Gastroesophageal sphincter (tissue), 4 donors: Measurements from ENCODE around the gene GUCY1A1. TPM values are rescaled to one million over a fixed set of nuclear protein-coding genes. Genes with fewer than 3 reads are reported as not detected.

Experiments used
- ATAC-seq: fragments of 150-250 bp; one replicate; pipeline ENCODE4 v1.9.1; 2016; ENCODE audit warnings: mild to moderate bottlenecking, moderate library complexity
- H3K27ac ChIP-seq, 4 donors: fragments of 200-600 bp; sonication (generic) in 3 of 4; 1 replicate in 3 of 4; 2 replicates in 1 of 4; pipeline ENCODE4 v1.5.1; 2016 to 2019
- H3K27me3 ChIP-seq: fragments of 200-600 bp; sonication (generic); one replicate; pipeline ENCODE4 v1.5.1; 2019
- H3K36me3 ChIP-seq, 2 donors: fragments of 200-600 bp; sonication (generic); one replicate each; pipeline ENCODE4 v1.5.1; 2019; ENCODE audit warnings: control low read depth in 1 of 2
- H3K4me1 ChIP-seq, 3 donors: fragments of 200-600 bp; sonication (generic); 1 replicate in 2 of 3; 2 replicates in 1 of 3; pipeline ENCODE4 v1.5.1; 2016 to 2019; ENCODE audit warnings: control low read depth in 2 of 3
- H3K4me3 ChIP-seq, 2 donors: fragments of 200-600 bp; sonication (generic); one replicate each; pipeline ENCODE4 v1.5.1; 2019; ENCODE audit warnings: mild to moderate bottlenecking in 1 of 2, moderate library complexity in 1 of 2
- H3K9me3 ChIP-seq, 3 donors: fragments of 200-600 bp; sonication (generic); one replicate each; pipeline ENCODE4 v1.5.1; 2017 to 2019; ENCODE audit warnings: control low read depth in 2 of 3
- CTCF ChIP-seq, 4 experiments: fragments of 200-600 bp in 2 of 4; fragments of 450-650 bp in 2 of 4; sonication (generic) in 1 of 4; IDR thresholded peaks; one replicate each; pipeline ENCODE4 v1.5.1; 2017 to 2019; ENCODE audit warnings: antibody characterized with exemption in 4 of 4, mild to moderate bottlenecking in 2 of 4, moderate library complexity in 2 of 4
- EP300 ChIP-seq: sonication (generic); formaldehyde crosslinking; IDR thresholded peaks from one replicate; pipeline ENCODE4 v1.6.1; 2017; ENCODE audit warnings: antibody characterized with exemption, mild to moderate bottlenecking
- POLR2A ChIP-seq, 2 donors: fragments of 450-650 bp; IDR thresholded peaks; one replicate each; pipeline ENCODE4 v1.6.1; 2017; ENCODE audit warnings: antibody characterized with exemption in 2 of 2, mild to moderate bottlenecking in 2 of 2, moderate library complexity in 1 of 2
- POLR2AphosphoS5 ChIP-seq: sonication (generic); formaldehyde crosslinking; IDR thresholded peaks from one replicate; pipeline ENCODE4 v1.6.1; 2017; ENCODE audit warnings: antibody characterized with exemption
- whole genome bisulfite sequencing, 2 donors: methylation state at CpG; one replicate each; pipeline ENCODE4 v1.1.5; 2018; ENCODE audit warnings: low coverage in 1 of 2; 5-methylcytosine and 5-hydroxymethylcytosine counted together
- total RNA-seq, 4 donors: library from RNA; depleted of rRNA; stranded (reverse); fragments of >200 nt; gene quantifications; one replicate each; pipeline ENCODE4 v1.1.0, GENCODE V29; 2016

The GUCY1A1 gene
- total RNA-seq, 4 donors from 2014 or later, result 69.4 to 196 (median 144) TPM

- WGBS, 2 donors, result 86 to 94% methylated on average over 2 of the region's 2 CpGs
These were observed 71.9 kb downstream of the GUCY1A1 start for GRCh38 chr4:155738548-155738947.

GRCh38 chr4:155741546-155741945, 74.9 kb downstream of the GUCY1A1 start:
- WGBS, 2 donors, result 94 to 100% methylated on average over 1 of the region's 1 CpG
- H3K4me3 ChIP-seq, result no peak overlapping the region
- H3K9me3 ChIP-seq, result no peaks in the 10 kb centered on the region
- no peak overlapping the region for H3K27ac ChIP-seq
- ATAC-seq, result no peak
- TF ChIP-seq POLR2AphosphoS5 (no peak), CTCF (IDR thresholded peaks at IDR 0.05) (no peak), POLR2A (IDR thresholded peaks at IDR 0.05) (no peak), EP300 (no peak)
- H3K27me3 ChIP-seq, result no peaks in the 10 kb centered on the region
- H3K36me3 ChIP-seq, result no peaks in the 10 kb centered on the region
- peaks cover 0 to 4% (median 0%) of the 10 kb centered on the region in 3 donors for H3K4me1 ChIP-seq

More at GRCh38 chr4:155738548-155738947, 71.9 kb downstream of the GUCY1A1 start:
- Histone ChIP-seq H3K4me1 (peaks cover 0 to 30% (median 0%) of the 10 kb centered on the region in 3 donors), H3K27ac (no peak overlapping the region), H3K4me3 (no peak overlapping the region), H3K36me3 (no peaks in the 10 kb centered on the region), H3K9me3 (no peaks in the 10 kb centered on the region), H3K27me3 (no peaks in the 10 kb centered on the region)
- ATAC-seq, result no peak
- TF ChIP-seq POLR2A (IDR thresholded peaks at IDR 0.05), result no peak
- TF ChIP-seq EP300, result no peak
- no peak for TF ChIP-seq POLR2AphosphoS5
- TF ChIP-seq CTCF (IDR thresholded peaks at IDR 0.05), result no peak

GRCh38 chr4:155742310-155743015, 75.8 kb downstream of the GUCY1A1 start:
- Histone ChIP-seq H3K4me3 (no peak overlapping the region), H3K27ac (no peak overlapping the region), H3K27me3 (no peaks in the 10 kb centered on the region), H3K36me3 (no peaks in the 10 kb centered on the region), H3K9me3 (no peaks in the 10 kb centered on the region), H3K4me1 (no peaks in the 10 kb centered on the region)
- 67 to 82% methylated on average over 3 of the region's 3 CpGs for whole genome bisulfite sequencing, 2 donors
- TF ChIP-seq POLR2A (IDR thresholded peaks at IDR 0.05), result no peak
- TF ChIP-seq EP300, result no peak
- no peak for TF ChIP-seq CTCF (IDR thresholded peaks at IDR 0.05)
- no peak for TF ChIP-seq POLR2AphosphoS5
- no peak for ATAC-seq

- no peak overlapping the region for H3K4me3 ChIP-seq
- peak; percentile 48 for ATAC-seq
- 64 to 84% methylated on average over 4 to 5 of the region's 5 CpGs for WGBS, 2 donors
- H3K9me3 ChIP-seq, result no peaks in the 10 kb centered on the region
- H3K36me3 ChIP-seq, result no peaks in the 10 kb centered on the region
- no peak overlapping the region for H3K27ac ChIP-seq
- H3K4me1 ChIP-seq, result no peaks in the 10 kb centered on the region
- TF ChIP-seq POLR2AphosphoS5 (no peak), EP300 (no peak), POLR2A (IDR thresholded peaks at IDR 0.05) (no peak), CTCF (IDR thresholded peaks at IDR 0.05) (no peak)
- no peaks in the 10 kb centered on the region for H3K27me3 ChIP-seq
These were observed 79.3 kb downstream of the GUCY1A1 start for GRCh38 chr4:155745984-155746383.

- TF ChIP-seq EP300 (no peak), POLR2AphosphoS5 (no peak), POLR2A (IDR thresholded peaks at IDR 0.05) (no peak), CTCF (IDR thresholded peaks at IDR 0.05) (no peak)
- H3K27ac ChIP-seq, result no peak overlapping the region
- no peaks in the 10 kb centered on the region for H3K36me3 ChIP-seq
- no peaks in the 10 kb centered on the region for H3K9me3 ChIP-seq
- no peak overlapping the region for H3K4me3 ChIP-seq
- no peaks in the 10 kb centered on the region for H3K4me1 ChIP-seq
- no peaks in the 10 kb centered on the region for H3K27me3 ChIP-seq
- ATAC-seq, result no peak
- WGBS, 2 donors, result 87% methylated on average over 2 of the region's 2 CpGs; no CpG with 5 or more reads in 1 of the 2 donors
These were observed 81.4 kb downstream of the GUCY1A1 start for GRCh38 chr4:155748039-155748438.
